HG03045 (cell line): ENCODE measurements around the gene DNAJC10.

Source experiments
- ATAC-seq: cut with Tn5 transposase; IDR thresholded peaks from one replicate; pipeline ENCODE4 v1.9.1; 2021; ENCODE audit warnings: mild to moderate bottlenecking, moderate library complexity; ENCODE audit not compliant: unreplicated experiment

DNAJC10 gene

GRCh38 chr2:182831101-182831500 lies 115.0 kb downstream of the DNAJC10 start:
- no peak for ATAC-seq

DNA sequence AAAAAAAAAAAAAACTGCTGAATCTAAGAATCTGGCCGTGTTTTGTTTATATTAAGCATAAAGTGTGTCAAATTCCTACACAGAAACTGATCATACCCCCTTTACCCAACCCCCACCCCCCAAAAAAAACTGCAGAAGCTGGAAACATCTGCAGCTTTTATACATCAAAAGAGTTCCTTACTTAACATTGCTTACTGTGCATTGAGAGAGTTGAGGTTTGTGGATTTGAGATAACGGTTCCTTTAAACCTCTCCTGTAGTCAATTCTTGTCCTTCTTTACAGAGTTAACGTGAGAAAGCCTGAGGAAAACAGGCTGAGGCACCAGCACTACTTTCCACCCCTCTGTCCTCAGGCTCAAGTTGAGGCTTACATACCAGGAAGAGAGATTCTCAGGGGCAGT lies 115.9 kb downstream of the DNAJC10 start:
- ATAC-seq, result no peak

DNA sequence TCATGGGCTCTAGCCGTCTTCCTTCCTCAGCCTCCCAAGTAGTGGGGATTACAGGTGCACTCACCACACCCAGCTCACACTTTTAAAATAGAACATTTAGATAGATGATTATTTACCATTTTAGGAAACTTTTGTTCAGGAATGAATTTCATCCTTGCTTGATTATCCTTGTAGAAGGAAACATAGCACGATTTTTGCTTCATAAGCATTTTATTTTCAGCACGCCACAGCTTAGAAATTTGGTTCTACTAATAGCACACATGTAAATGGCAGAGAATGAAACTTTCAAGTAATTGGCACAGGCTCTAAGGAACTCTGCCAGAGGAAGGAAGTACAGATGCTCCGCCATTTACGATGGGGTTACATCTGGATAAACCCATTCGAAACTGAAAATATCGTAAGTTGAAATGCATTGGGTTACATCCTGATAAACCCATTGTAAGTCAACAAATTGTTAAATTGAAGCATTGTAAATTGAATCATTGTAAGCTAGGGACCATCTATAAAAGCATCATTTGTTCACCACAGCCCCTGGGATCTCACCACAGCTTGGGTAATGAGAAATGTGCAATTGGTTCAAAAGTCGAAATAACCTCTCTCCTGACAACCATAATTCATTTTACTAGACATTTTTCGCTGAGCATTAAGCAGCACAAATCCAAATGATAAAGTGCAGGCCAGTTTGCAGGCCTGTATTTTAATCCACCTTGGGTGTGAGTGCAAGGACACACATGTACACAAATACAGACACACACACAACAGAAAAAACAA lies 117.2 kb downstream of the DNAJC10 start:
- no peak for ATAC-seq

GRCh38 chr2:182834293-182834692 lies 118.2 kb downstream of the DNAJC10 start:
- ATAC-seq, result no peak

DNA sequence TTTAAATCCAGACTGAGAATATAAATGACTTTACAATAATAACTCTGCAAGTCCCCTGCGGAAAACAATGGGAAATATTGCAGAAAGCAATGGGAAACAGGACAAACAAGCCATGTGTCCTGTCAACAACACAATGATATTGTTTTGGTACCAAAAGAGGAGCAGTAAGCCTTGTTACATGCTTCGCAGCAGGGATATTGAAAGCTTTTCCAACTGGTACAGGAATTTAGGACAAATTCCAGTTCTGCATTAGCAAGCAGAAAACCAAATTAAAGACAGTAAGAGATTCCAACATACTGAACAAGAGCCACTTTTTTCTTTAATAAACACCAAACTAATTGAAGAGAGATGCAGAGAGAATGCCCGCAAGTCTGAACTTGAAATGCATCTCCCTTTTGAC lies 120.4 kb downstream of the DNAJC10 start:
- no peak for ATAC-seq
